Measurements from ENCODE around the gene ELP5. TPM values are rescaled to one million over a fixed set of nuclear protein-coding genes. Genes with fewer than 3 reads are reported as not detected.
A peak's percentile ranks its signal among the peaks of the same experiment; 100 is the strongest.

The ELP5 gene
- total RNA-seq, 1 experiment from 2014 or later, result 49.6 TPM

GRCh38 chr17:7292729-7293128 lies 40.7 kb downstream of the ELP5 start:
- no peak overlapping the region for H4K8ac ChIP-seq (replicated peaks; ENCODE audit: insufficient read length, low read depth, low read length)
- peaks cover 4% of the 10 kb centered on the region for H3K23me2 ChIP-seq (ENCODE audit: insufficient read length, low read depth, low read length, poor library complexity, severe bottlenecking)
- DNase-seq, result no peak
- no peak overlapping the region for H2BK20ac ChIP-seq (ENCODE audit: low read depth, low read length, poor library complexity, severe bottlenecking)
- H2BK5ac ChIP-seq (ENCODE audit: insufficient read length, low read length), result no peak overlapping the region
- H3K4me2 ChIP-seq (ENCODE audit: insufficient read depth, insufficient read length, low read length), result no peak overlapping the region
- no peak overlapping the region for H2BK12ac ChIP-seq (ENCODE audit: insufficient read length, low read depth, low read length)
- Mint-ChIP-seq H3K4me3 (peak overlapping the region in 1 of 2 experiments; percentile 38; a peak in 1 of 5 replicates), H3K27me3 (ENCODE audit: low read depth) (peaks cover 56% of the 10 kb centered on the region), H3K27ac (no peak overlapping the region), H3K36me3 (ENCODE audit: insufficient read depth in 1 of 3, low read depth in 3 of 3) (peaks cover 0 to 4% (median 3%) of the 10 kb centered on the region in 3 experiments; a peak in 3 of 7 replicates), H3K4me1 (peaks cover 14 to 31% of the 10 kb centered on the region in 2 experiments), H3K9me3 (peaks cover 3% of the 10 kb centered on the region in 2 experiments; a peak in 3 of 5 replicates)
- no CpG with 5 or more reads among the region's 6 CpGs for WGBS (ENCODE audit: extremely low coverage, insufficient read length, low lambda C conversion rate)
- H3K79me1 ChIP-seq (ENCODE audit: insufficient read depth, low read depth, low read length, poor library complexity, severe bottlenecking), result no peaks in the 10 kb centered on the region
- H3K27ac ChIP-seq (ENCODE audit: insufficient read length, low read depth, low read length), result no peak overlapping the region
- no peak overlapping the region for H3K56ac ChIP-seq (ENCODE audit: insufficient read length, low read depth, low read length)
- no peak overlapping the region for H3T11ph ChIP-seq (ENCODE audit: low read length)
- peaks cover 4% of the 10 kb centered on the region; the same call in 1 of the 2 replicates for H3K4me1 ChIP-seq (ENCODE audit: insufficient read depth, low read length)
- H4K5ac ChIP-seq (ENCODE audit: insufficient read length, low read depth, low read length), result no peak overlapping the region
- H3K9me3 ChIP-seq (ENCODE audit: control insufficient read depth, low read depth, low read length), result no peaks in the 10 kb centered on the region
- TF ChIP-seq CTCF (conservative IDR thresholded peaks at IDR 0.05), result no peak
- H3K18ac ChIP-seq (ENCODE audit: insufficient read length, low read depth, low read length), result no peak overlapping the region
- H3K79me2 ChIP-seq (ENCODE audit: insufficient read depth, low read length), result no peaks in the 10 kb centered on the region
- no peak overlapping the region for H3K14ac ChIP-seq (ENCODE audit: insufficient read depth, low read length)
- H2BK15ac ChIP-seq (ENCODE audit: low read depth, low read length), result no peak overlapping the region
- no peak overlapping the region for H2AFZ ChIP-seq (ENCODE audit: low read length)
- H2AK5ac ChIP-seq (ENCODE audit: insufficient read length, low read length), result no peak overlapping the region
- no peak overlapping the region for H4K91ac ChIP-seq (ENCODE audit: insufficient read length, low read depth, low read length)
- H3K9ac ChIP-seq (ENCODE audit: extremely low read depth, insufficient read length, low read length), result no peak overlapping the region
- no peaks in the 10 kb centered on the region for H4K20me1 ChIP-seq (ENCODE audit: control insufficient read depth, insufficient read depth, insufficient read length)
- no peak overlapping the region for H3K4ac ChIP-seq (ENCODE audit: low read depth, low read length)
- no peak overlapping the region for H3K23ac ChIP-seq (ENCODE audit: insufficient read length, low read depth, low read length)
- H3K27me3 ChIP-seq (ENCODE audit: insufficient read depth, low read length), result peaks cover 2% of the 10 kb centered on the region
- no peak overlapping the region for H2BK120ac ChIP-seq (ENCODE audit: low read depth, low read length, poor library complexity, severe bottlenecking)
